HEK293T (cell line): ENCODE measurements around the gene FNBP1L.

Experiments
- BHLHE40 ChIP-seq: fragments of 450-650 bp; IDR thresholded peaks from 2 replicates; pipeline ENCODE4 v1.6.1; 2016; ENCODE audit warnings: mild to moderate bottlenecking, moderate library complexity, borderline replicate concordance
- ELF4 ChIP-seq: fragments of 450-650 bp; IDR thresholded peaks from 2 replicates; pipeline ENCODE4 v1.6.1; 2017; ENCODE audit warnings: antibody characterized with exemption
- FOXK2 ChIP-seq: fragments of 450-650 bp; IDR thresholded peaks from 2 replicates; pipeline ENCODE4 v1.6.1; 2016; ENCODE audit warnings: mild to moderate bottlenecking
- FOXM1 ChIP-seq: fragments of 450-650 bp; IDR thresholded peaks from 2 replicates; pipeline ENCODE4 v1.6.1; 2017; ENCODE audit warnings: mild to moderate bottlenecking, borderline replicate concordance
- HDGF ChIP-seq: fragments of 450-650 bp; IDR thresholded peaks from 2 replicates; pipeline ENCODE4 v1.6.1; 2017; ENCODE audit warnings: antibody characterized with exemption, borderline replicate concordance
- SP1 ChIP-seq: fragments of 450-650 bp; IDR thresholded peaks from 2 replicates; pipeline ENCODE4 v1.6.1; 2017
- SUZ12 ChIP-seq: fragments of 450-650 bp; IDR thresholded peaks from 2 replicates; pipeline ENCODE4 v1.6.1; 2016; ENCODE audit warnings: mild to moderate bottlenecking
- TARDBP ChIP-seq: fragments of 450-650 bp; IDR thresholded peaks from 2 replicates; pipeline ENCODE4 v1.6.1; 2016
- ZNF384 ChIP-seq: fragments of 450-650 bp; IDR thresholded peaks from 2 replicates; pipeline ENCODE4 v1.6.1; 2016

GRCh38 chr1:93588206-93588605, 140.3 kb downstream of the FNBP1L start:
- TF ChIP-seq ZNF384 = no peak
- no peak for TF ChIP-seq TARDBP
- no peak for TF ChIP-seq ELF4
- TF ChIP-seq SUZ12 = no peak
- TF ChIP-seq SP1 = no peak
- TF ChIP-seq HDGF = no peak
- TF ChIP-seq BHLHE40 = no peak
- TF ChIP-seq FOXM1 = no peak
- TF ChIP-seq FOXK2 = no peak
